Nephron progenitor cell (in vitro differentiated cells): ENCODE measurements around the gene CPD.
A peak's percentile ranks its signal among the peaks of the same experiment; 100 is the strongest.

ENCODE experiments used
- DNase-seq: peaks from one replicate; pipeline ENCODE4 v3.0.0; 2021
- H3K27ac Mint-ChIP-seq: 2 replicates; pipeline ENCODE4 v1.8.0; 2021; ENCODE audit warnings: mild to moderate bottlenecking, moderate library complexity, mixed read lengths
- H3K27me3 Mint-ChIP-seq: 2 replicates; pipeline ENCODE4 v1.8.0; 2021; ENCODE audit warnings: mild to moderate bottlenecking, low read depth, mixed read lengths; ENCODE audit not compliant: poor library complexity
- H3K36me3 Mint-ChIP-seq: 2 replicates; pipeline ENCODE4 v1.8.0; 2021; ENCODE audit warnings: low read depth, mixed read lengths
- H3K4me1 Mint-ChIP-seq: 2 replicates; pipeline ENCODE4 v1.8.0; 2021; ENCODE audit warnings: mixed read lengths
- H3K4me3 Mint-ChIP-seq: 2 replicates; pipeline ENCODE4 v1.8.0; 2021; ENCODE audit warnings: mild to moderate bottlenecking, moderate library complexity, mixed read lengths
- H3K9me3 Mint-ChIP-seq: 2 replicates; pipeline ENCODE4 v1.8.0; 2021; ENCODE audit warnings: mild to moderate bottlenecking, moderate library complexity, mixed read lengths
- CTCF ChIP-seq: fragments of 200-600 bp; sonication (generic); IDR thresholded peaks from 2 replicates; pipeline ENCODE4 v1.5.0; 2021; ENCODE audit warnings: antibody characterized with exemption

The CPD gene

GRCh38 chr17:30368912-30369720 lies 9.6 kb upstream of the CPD start:
- no peak for DNase-seq
- H3K4me1 Mint-ChIP-seq = peaks cover 30% of the 10 kb centered on the region
- no peaks in the 10 kb centered on the region for H3K36me3 Mint-ChIP-seq
- H3K27ac Mint-ChIP-seq = peak overlapping the region; percentile 26
- H3K27me3 Mint-ChIP-seq = peaks cover 29% of the 10 kb centered on the region
- no peak for TF ChIP-seq CTCF
- H3K4me3 Mint-ChIP-seq = no peak overlapping the region
- H3K9me3 Mint-ChIP-seq = peaks cover under 1% of the 10 kb centered on the region

GRCh38 chr17:30369995-30370394 lies 8.7 kb upstream of the CPD start:
- Mint-ChIP-seq H3K4me1 (peaks cover 29% of the 10 kb centered on the region), H3K4me3 (no peak overlapping the region), H3K27ac (no peak overlapping the region), H3K9me3 (no peaks in the 10 kb centered on the region), H3K27me3 (peaks cover 25% of the 10 kb centered on the region), H3K36me3 (no peaks in the 10 kb centered on the region)
- no peak for DNase-seq
- no peak for TF ChIP-seq CTCF

- no peaks in the 10 kb centered on the region for H3K36me3 Mint-ChIP-seq
- H3K4me1 Mint-ChIP-seq = peaks cover 47% of the 10 kb centered on the region
- peaks cover 5% of the 10 kb centered on the region for H3K9me3 Mint-ChIP-seq
- no peak for TF ChIP-seq CTCF
- DNase-seq = no peak
- H3K27ac Mint-ChIP-seq = no peak overlapping the region
- peaks cover 25% of the 10 kb centered on the region for H3K27me3 Mint-ChIP-seq
- H3K4me3 Mint-ChIP-seq = no peak overlapping the region
Observed at GRCh38 chr17:30372755-30373154, 6.0 kb upstream of the CPD start.

GRCh38 chr17:30375661-30376060 lies 3.1 kb upstream of the CPD start:
- no peak for TF ChIP-seq CTCF
- Mint-ChIP-seq H3K9me3 (peaks cover 6% of the 10 kb centered on the region), H3K36me3 (no peaks in the 10 kb centered on the region), H3K27ac (no peak overlapping the region), H3K4me1 (peaks cover 47% of the 10 kb centered on the region), H3K4me3 (no peak overlapping the region), H3K27me3 (peaks cover 22% of the 10 kb centered on the region)
- no peak for DNase-seq

- Mint-ChIP-seq H3K27ac (peak overlapping the region; percentile 84), H3K4me1 (peaks cover 54% of the 10 kb centered on the region), H3K36me3 (no peaks in the 10 kb centered on the region), H3K9me3 (peaks cover 6% of the 10 kb centered on the region), H3K4me3 (peak overlapping the region; percentile 85), H3K27me3 (peaks cover 14% of the 10 kb centered on the region)
- no peak for DNase-seq
- no peak for TF ChIP-seq CTCF
Observed at GRCh38 chr17:30376621-30377452, 1.9 kb upstream of the CPD start.
